GM21526 (cell line): ENCODE measurements around the gene DGKZ.
"Not testable (repeated sequence)": the region's sequence is repeated elsewhere in the genome, so short reads cannot be mapped to it uniquely, and the experiment has no call there.

Experiments used
- ATAC-seq: cut with Tn5 transposase; IDR thresholded peaks from one replicate; pipeline ENCODE4 v1.9.1; 2021; ENCODE audit warnings: moderate library complexity; ENCODE audit not compliant: unreplicated experiment, low FRiP score

Gene DGKZ

DNA sequence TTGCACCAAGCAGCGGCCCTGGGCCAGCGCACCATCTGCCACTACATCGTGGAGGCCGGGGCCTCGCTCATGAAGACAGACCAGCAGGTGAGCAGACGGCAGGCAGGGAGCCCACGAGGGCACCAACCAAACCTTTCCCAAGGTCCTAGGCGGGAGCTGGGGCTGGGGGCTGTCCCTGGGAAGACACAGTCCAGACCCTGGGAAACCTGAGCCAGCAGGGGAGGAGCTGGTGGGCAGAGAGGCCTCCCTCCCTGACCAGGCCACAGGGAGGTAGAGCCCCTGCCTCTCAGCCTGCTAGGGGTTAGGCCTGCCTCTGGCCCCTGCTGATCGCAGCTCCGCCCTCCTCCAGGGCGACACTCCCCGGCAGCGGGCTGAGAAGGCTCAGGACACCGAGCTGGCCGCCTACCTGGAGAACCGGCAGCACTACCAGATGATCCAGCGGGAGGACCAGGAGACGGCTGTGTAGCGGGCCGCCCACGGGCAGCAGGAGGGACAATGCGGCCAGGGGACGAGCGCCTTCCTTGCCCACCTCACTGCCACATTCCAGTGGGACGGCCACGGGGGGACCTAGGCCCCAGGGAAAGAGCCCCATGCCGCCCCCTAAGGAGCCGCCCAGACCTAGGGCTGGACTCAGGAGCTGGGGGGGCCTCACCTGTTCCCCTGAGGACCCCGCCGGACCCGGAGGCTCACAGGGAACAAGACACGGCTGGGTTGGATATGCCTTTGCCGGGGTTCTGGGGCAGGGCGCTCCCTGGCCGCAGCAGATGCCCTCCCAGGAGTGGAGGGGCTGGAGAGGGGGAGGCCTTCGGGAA, 32.4 kb downstream of the DGKZ start:
- not testable (repeated sequence) for ATAC-seq

DNA sequence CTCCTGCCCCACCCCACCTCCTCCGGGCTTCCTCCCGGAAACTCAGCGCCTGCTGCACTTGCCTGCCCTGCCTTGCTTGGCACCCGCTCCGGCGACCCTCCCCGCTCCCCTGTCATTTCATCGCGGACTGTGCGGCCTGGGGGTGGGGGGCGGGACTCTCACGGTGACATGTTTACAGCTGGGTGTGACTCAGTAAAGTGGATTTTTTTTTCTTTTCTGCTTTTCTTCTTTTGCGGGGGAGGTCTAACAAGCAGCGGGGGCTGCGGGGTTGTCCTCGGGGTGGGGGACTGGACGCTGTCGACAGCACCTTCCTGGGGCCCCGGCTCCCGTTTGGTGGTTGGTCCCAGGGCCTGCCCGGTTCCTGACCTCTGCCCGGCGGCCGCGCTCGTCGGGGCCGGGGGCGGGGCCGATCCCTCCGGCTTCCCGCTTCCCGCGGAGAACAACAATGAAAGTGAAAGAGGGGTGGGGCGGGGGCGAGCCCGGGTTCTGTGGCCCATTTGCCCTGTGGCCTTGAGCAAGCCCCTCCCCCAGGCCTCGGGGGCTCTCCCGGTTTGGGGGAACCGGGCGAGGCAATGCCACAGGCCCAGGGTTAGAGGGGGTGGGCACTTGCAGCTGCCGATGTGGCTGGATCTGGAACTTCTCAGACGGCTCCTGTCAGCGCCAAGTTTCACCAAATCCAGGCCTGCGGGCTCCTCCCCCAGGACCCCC, 33.2 kb downstream of the DGKZ start:
- no peak for ATAC-seq

DNA sequence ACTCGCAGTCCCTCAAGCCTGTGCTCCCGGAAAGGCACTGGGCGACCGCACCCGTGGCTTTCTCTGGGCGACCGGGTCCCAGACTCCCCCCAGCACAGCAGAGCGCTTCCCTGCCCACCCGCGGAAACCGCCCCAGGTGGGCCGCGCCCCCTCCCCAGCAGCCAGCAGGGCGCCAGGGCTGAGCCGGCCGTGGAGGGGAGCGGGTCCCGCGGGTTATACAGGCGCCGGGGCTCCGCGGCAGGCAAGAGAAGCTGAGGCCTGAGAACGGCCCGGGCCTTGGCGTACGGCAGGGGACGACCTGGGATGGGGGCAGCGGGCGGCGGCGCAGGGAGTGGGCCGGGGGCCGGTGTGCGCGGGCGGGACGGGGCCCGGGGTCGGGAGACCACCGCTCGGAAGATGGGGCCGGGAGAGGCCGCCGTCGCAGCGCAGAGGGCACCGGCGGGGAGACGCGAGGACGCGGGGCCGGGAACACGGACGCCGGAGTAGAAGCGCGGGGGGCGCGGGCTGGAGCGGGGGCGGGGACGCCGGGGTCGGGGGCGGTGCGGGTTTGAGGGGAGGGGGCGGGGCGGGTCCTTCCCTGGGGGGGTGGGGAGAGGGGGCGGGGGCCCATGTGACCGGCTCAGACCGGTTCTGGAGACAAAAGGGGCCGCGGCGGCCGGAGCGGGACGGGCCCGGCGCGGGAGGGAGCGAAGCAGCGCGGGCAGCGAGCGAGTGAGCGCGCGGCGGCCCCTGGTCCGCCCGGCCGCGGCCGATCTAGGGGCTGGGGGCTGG, 34.0 kb downstream of the DGKZ start, which contains the start of gene MDK:
MDK (plus strand) TSS at position 622 of the 771 bp plus-strand sequence. CDS start 389 bp downstream, outside the sequence.
- no peak for ATAC-seq

DNA sequence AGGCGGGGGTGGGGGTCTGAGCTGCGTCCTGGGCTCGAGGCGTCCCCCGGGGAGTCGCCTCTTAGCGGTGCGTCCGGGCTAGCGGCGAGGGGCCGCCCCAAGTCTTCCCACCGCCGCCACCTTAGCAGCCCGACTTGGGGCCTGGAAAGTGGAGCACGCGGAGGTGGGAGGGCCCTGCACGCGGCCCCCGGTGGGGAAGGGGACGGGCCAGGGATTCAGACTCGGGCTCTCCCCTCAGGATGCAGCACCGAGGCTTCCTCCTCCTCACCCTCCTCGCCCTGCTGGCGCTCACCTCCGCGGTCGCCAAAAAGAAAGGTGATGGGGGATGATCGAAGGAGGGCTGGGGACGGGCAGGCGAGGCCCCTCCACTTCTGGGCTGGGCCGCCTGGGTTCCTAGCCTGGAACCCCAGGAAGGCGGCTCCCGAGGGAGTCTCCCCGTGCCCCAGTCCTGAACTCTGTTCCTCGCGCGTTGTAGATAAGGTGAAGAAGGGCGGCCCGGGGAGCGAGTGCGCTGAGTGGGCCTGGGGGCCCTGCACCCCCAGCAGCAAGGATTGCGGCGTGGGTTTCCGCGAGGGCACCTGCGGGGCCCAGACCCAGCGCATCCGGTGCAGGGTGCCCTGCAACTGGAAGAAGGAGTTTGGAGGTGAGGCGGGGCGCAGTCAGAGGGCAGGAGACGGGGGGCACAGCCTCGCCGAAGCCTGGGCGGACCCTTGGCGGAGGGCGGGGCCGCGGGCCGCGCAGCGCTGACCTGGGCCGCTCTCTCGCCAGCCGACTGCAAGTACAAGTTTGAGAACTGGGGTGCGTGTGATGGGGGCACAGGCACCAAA, 34.8 kb downstream of the DGKZ start:
- ATAC-seq = no peak

DNA sequence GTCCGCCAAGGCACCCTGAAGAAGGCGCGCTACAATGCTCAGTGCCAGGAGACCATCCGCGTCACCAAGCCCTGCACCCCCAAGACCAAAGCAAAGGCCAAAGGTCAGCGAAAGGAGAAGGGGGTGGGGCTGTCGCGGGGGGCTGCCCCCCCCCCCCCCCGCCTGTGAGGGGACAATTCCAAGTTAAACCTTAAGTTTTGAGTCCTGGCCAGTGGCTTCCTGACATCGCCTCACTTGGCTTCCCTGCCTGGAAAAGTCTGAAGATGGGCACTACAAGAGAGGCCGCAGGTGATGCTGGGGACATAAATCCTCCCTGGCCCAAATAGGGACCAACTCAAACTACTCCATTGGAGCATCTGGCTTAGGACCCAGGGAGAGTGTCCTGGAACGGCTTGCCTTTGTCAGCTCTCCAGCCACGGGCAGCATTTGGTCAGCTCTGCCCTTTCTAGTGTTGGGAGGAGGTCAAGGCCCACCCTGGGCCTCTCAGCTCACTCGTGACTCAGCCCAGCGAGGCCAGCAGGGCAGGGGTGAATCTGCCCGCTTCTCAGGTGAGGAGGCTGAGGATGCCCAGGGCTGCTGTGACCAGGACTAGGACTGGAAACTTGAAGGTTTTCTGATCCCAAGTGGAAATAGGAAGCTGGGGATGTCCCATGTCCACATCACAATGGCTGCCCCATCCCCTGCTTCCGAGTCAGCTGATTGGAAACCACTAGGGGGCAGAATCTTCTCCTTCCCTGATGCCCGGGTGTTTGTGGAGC, 35.6 kb downstream of the DGKZ start:
- no peak for ATAC-seq

DNA sequence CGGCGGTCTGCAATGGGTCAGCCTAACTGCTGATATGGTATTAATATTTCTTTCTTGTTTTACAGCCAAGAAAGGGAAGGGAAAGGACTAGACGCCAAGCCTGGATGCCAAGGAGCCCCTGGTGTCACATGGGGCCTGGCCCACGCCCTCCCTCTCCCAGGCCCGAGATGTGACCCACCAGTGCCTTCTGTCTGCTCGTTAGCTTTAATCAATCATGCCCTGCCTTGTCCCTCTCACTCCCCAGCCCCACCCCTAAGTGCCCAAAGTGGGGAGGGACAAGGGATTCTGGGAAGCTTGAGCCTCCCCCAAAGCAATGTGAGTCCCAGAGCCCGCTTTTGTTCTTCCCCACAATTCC, 36.1 kb downstream of the DGKZ start:
- no peak for ATAC-seq

DNA sequence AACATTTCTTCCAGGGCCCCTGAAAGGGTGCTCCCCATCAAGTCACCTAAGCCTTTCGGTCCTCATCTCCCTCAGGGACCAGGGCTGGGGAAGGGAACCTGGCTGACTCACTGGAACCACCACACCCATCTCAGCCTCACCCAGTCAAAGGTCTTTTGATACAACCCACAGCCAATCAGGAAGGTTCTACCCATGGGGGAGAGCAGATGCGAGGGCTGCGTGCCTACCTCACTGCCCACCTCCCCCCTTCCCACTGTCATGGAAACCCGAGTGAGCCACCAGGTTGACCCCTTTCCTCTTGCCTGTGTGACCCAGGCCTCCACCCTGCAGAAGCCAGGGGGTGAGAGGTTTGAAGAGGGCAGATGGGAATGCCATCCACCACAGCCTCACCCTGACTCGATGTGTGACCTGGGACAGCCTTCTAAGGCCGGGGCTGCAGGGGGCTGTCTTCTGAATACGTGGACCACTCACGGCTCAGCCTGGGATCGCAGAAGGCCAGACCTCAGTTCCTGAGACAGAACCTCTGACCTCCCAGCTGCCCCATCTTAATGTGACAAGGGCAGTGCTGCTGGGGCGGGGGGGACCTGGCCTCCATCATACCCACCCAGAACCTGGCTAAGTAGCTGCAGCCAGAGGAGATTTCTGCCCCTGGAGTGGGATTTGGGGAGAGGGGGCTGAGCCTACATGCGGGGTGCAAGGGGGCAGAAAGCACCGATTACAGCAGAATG, 36.9 kb downstream of the DGKZ start:
- no peak for ATAC-seq

DNA sequence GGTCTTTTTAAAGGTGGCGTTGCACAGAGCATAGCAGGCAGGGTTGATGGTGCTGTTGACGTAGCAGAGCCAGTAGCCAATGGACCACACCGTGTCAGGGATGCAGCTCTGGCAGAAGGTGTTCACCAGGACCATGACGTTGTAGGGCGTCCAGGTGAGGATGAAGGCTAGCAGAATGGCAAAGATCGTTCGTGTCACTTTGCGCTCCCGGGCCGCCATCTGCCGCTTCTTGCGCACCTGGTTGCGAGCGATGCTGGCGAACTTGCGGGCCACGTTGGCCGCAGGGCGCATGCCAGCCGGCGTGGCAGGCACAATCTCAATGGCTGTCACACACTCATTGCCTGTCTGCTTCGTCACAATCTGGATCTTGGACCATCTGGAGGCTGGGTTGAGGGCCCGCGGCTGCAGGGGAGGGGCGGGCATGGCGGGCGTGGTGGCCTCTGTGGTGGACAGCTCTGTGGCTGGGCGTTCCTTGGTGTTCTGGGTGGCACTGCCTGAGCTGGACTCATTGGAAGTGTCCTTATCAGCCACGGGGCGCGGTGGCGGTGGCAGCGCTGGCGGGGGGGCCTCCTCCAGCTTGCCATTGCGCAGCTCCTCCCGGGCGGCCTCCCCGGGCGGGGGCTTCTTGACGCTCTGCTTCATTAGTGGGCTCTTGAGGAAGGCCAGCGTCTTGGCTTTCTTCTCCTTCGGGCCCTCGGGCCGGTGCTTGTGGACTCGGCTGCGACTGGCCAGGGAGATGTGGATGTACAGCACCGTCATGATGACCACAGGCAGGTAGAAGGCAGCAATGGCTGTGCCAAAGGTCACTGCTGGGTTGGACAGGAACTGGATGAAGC, 38.1 kb downstream of the DGKZ start:
- no peak for ATAC-seq

DNA sequence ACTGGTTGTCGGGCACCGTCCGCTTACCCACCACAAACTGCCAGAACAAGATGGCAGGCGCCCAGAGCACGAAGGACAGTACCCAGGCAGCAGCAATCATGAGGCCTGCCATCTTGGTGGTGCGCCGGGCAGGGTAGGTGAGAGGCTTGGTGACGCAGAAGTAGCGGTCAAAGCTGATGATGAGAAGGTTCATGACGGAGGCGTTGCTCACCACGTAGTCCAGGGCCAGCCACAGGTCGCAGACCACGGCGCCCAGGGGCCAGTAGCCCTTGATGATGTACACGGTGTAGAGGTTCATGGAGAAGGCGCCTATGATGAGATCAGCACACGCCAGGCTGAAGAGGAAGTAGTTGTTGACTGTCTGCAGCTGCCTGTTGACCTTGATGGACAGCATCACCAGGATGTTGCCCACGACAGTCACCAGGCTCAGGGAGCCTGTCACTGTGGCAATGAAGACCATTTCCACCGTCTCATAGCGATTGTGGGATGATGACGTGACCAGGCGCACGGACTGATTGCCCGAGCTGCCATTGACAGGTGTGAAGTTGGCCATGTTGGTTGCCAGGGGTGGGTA, 38.8 kb downstream of the DGKZ start:
- no peak for ATAC-seq

DNA sequence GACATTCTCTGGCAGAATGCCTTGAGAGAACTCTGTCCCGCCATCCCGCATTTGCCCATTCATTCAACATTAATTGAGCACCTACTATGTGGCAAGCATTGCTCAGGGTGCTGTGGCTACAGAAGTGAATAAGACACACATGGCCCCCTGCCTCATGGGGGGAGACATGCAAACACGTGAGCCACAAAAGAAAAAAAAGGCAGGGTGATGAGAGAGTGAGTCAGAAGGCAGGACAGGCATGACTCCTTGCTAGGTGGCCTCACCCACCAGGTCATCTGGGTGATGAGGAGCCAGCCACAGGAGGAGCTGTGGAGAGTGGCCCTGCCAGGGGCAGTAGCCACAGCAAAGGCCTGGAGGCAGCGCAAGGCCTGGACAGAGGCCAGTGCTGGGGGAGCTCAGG, 39.4 kb downstream of the DGKZ start:
- ATAC-seq = no peak

DNA sequence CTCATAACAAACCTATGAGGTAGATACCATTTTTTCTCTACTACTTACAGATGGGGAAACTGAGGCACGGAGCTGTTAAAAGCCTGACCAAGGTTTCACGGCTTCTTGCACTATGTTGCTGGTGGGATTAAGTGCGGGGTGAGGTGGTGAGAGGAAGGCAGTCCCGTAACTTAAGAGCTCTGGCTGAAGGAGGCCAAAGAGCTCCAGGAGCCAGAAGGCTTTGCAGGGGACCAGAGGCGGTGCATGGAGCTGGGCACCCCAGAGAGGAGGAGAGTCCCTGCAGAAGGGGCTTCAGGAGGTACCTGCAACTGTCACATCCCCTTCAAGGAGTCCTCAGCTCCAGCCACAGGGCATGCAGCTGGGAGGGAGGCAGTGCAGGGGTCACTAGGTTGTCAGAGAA, 40.2 kb downstream of the DGKZ start:
- no peak for ATAC-seq

DNA sequence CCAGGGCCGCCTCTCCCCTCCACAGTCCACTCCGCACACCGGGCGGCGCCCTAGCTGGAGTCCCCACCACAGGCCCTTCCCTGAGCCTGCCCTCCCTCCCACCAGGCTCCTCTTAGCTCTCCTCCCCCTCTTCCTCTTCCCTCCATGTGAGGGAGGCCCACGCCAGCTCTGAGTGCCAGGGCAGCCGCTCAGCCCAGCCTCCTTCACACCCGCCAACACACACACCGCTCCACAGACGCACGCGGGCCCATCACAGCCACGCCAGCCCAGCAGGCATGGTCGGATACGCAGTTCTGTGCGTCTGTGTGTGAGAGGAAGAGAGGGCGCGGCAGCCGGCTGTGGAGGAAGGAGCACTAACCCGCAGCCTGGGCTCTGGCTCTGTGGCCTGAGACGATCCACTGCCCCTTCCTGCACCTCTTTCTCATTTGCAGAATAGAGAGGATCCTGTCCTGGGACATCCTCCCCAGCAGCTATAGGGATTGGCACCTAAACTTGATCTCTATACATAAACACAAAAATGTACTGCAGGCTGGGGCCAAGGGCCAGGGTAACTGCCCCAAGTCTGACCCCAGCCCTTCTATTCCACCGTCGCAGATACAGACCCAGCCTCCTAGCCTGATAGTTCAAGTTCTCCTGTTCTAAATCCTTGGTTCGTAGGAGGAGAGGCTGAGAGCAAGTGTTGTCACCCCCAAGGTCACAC, 40.8 kb downstream of the DGKZ start:
- ATAC-seq = no peak

DNA sequence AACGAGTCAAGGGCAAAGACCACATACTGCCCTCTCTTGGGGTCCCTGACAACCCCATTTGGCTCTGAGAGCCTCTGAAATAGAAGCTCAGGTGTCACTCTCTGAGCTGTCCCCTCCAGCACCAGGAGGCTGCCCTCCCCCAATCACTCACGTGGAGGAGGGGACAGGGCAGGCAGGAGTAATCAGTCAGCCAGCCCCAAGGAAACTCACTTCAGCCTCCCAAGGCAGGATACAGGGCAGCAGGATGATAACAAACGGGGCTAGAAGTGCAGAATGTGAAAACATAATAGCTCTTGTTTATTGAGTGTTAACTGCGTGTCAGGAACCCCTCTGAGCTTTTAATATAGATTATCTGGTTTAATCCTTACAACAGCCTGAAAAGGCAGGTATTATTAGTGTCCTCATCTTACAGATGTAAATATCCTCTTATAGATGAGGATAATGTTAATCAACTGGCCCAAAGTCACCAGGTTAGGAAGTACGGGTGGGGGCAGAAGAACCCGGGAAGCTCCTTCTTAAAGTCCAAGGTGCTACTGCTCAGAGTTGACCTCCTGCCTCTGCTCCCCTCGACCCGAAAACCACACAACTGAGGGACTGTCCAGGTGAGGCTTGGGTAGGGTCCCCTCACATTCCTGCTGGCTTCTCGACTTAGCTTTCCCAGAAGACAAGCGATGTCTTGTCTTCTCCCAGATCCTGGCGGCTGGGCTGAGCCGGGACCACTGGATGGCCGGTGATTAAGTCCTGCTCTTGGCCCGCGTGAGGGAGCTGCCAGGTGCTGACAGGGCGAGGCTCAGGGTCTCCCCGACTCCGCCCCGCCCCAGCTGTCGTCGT, 41.6 kb downstream of the DGKZ start:
- ATAC-seq = no peak

DNA sequence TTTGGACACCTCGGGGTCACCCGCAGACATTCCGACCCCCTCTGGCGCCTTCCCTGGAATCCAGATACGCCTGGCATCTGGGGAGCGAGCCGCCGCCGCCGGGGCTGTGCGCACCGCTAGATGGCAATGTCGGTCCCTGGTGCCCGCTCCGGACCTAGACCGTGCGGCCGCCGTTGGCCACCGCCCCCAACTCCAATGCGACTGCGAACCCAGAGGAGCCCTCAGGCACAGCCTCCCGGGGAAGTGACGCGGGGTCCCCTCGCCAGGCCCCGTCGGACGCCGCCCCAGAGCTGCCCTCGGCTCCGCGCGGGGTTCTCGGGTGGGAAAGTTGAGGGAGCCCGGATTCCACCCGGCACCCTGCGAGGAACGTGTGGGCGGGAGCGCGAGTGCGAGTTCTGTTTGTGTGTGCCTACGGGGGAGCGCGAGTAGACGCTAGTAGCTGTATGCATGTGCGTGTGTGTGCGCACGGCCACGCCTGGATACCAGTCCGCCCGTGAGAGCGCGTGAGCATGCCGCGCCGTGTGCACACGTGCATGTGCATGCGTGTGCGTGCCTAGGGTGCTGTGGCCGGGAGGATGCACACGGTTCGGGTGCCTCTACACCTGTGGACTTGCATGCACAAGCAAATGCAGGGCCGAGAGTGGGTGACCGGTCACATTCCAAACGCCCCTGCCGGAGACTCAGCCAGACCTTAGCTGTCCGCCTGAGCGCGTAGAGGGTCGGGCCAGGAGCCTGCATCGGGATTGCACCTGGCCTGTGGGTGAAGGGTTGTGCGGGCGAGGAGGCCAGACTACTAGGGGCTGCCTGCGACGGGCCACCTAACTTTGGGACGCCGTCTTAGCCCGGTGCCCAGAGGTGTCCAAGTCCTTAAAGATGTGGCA, 42.4 kb downstream of the DGKZ start:
- ATAC-seq = peak; percentile 44
